Calu3 (cell line): ENCODE results near the gene CCDC191. TPM values are rescaled to one million over a fixed set of nuclear protein-coding genes. Genes with fewer than 3 reads are reported as not detected.

ENCODE experiments used
- BruUV-seq: library from RNA; stranded (reverse); fragments of 400-500 nt; replicated peaks from 2 replicates; lab custom pipeline; 2021; lab: Mats Ljungman, UMichigan
- CTCF ChIA-PET: fragments of 300-600 bp; sonication (Branson Sonifier 250); formaldehyde crosslinking; loops from one replicate; lab custom pipeline; 2022; ENCODE audit warnings: antibody characterized with exemption; lab: Charles Lee
- DNase-seq: peaks from one replicate; pipeline ENCODE4 v3.0.0; 2022
- H3K27ac Mint-ChIP-seq: one replicate; pipeline ENCODE4 v1.8.0; 2022; ENCODE audit warnings: mixed read lengths; ENCODE audit not compliant: unreplicated experiment
- H3K27me3 Mint-ChIP-seq: one replicate; pipeline ENCODE4 v1.8.0; 2022; ENCODE audit warnings: mixed read lengths; ENCODE audit not compliant: unreplicated experiment
- H3K36me3 Mint-ChIP-seq: one replicate; pipeline ENCODE4 v1.8.0; 2022; ENCODE audit warnings: mild to moderate bottlenecking, moderate library complexity, mixed read lengths; ENCODE audit not compliant: insufficient read depth, unreplicated experiment
- H3K4me1 Mint-ChIP-seq: one replicate; pipeline ENCODE4 v1.8.0; 2022; ENCODE audit warnings: mild to moderate bottlenecking, low read depth, mixed read lengths; ENCODE audit not compliant: unreplicated experiment
- H3K4me3 Mint-ChIP-seq: one replicate; pipeline ENCODE4 v1.8.0; 2022; ENCODE audit warnings: mild to moderate bottlenecking, low read depth, moderate library complexity, mixed read lengths; ENCODE audit not compliant: unreplicated experiment
- H3K9me3 Mint-ChIP-seq: one replicate; pipeline ENCODE4 v1.8.0; 2022; ENCODE audit warnings: low read depth, mixed read lengths; ENCODE audit not compliant: unreplicated experiment
- intact Hi-C: fragments of 100-400 bp; cut with micrococcal nuclease; formaldehyde crosslinking; loops from one replicate; pipeline ENCODE4 v1.10.0; 2022; ENCODE audit not compliant: unreplicated experiment
- total RNA-seq: library from RNA; stranded (reverse); gene quantifications from 2 replicates; pipeline ENCODE4 v1.2.3, GENCODE V29; 2022
- TF ChIP-seq, protein P1 (sequence below): fragments of 200-600 bp; IDR thresholded peaks from one replicate; pipeline ENCODE4 v1.8.0; 2022; ENCODE audit warnings: antibody characterized with exemption; ENCODE audit not compliant: unreplicated experiment

The CCDC191 gene
- total RNA-seq, 1 experiment from 2014 or later: 6.5 TPM

DNA sequence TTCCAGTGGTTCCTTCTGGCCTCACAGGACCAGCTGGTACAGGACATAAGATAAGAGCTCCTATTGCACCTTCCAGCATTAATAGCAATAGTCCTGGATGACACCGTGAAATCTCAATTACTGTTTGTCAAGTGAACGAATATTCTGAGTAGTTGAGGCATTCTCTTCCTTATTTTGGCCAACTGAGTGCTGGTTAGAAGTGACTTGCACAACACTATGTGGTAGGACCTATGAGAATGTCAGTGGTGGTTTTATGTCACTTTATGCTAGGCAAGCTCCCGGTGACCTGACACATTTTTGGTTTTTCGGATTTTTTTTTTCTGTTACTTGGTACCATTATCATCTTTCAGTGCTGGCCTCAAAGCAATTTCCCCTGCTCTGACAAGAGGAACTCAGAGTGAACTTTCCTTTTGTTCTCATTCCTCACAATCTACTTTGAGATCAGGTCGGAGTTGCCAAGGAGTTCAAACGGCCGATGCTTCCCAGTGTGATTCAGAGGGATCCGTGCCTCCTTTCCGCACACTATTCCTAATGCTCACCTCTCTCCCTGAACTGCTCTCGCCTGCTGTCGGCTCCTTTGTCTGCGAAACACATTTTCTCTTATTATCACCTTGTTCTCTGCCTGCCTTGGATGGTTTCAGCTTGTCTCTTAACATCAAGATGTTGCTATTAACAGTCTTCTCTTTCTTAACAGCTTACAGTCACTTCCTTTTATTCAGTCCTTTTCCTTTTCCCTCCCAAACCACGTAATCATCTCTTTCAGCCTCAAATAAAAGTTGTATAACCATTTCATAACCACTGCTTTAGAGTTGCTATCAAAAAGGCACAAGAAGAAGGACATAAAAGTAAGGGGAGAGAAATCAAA is 36.1 kb upstream of the CCDC191 start:
- no peak overlapping the region for H3K27ac Mint-ChIP-seq
- no peaks in the 10 kb centered on the region for H3K36me3 Mint-ChIP-seq
- CTCF ChIA-PET: interaction anchor here (0.6 kb wide), 1 partner anchor 12 kb away, joined by 6 read pairs; no protein-coding TSS in a partner anchor
- TF ChIP-seq, protein P1, sequence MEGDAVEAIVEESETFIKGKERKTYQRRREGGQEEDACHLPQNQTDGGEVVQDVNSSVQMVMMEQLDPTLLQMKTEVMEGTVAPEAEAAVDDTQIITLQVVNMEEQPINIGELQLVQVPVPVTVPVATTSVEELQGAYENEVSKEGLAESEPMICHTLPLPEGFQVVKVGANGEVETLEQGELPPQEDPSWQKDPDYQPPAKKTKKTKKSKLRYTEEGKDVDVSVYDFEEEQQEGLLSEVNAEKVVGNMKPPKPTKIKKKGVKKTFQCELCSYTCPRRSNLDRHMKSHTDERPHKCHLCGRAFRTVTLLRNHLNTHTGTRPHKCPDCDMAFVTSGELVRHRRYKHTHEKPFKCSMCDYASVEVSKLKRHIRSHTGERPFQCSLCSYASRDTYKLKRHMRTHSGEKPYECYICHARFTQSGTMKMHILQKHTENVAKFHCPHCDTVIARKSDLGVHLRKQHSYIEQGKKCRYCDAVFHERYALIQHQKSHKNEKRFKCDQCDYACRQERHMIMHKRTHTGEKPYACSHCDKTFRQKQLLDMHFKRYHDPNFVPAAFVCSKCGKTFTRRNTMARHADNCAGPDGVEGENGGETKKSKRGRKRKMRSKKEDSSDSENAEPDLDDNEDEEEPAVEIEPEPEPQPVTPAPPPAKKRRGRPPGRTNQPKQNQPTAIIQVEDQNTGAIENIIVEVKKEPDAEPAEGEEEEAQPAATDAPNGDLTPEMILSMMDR: no peak
- no peaks in the 10 kb centered on the region for H3K9me3 Mint-ChIP-seq
- H3K4me3 Mint-ChIP-seq: no peak overlapping the region
- no peak for DNase-seq
- H3K27me3 Mint-ChIP-seq: peaks cover 36% of the 10 kb centered on the region
- intact Hi-C loops: no loop called here
- peaks cover 9% of the 10 kb centered on the region for H3K4me1 Mint-ChIP-seq
- no TSS peak for BruUV-seq

- no peak overlapping the region for H3K27ac Mint-ChIP-seq
- no peak for DNase-seq
- peaks cover 22% of the 10 kb centered on the region for H3K27me3 Mint-ChIP-seq
- H3K4me1 Mint-ChIP-seq: peaks cover 9% of the 10 kb centered on the region
- TF ChIP-seq, protein P1: no peak
- H3K36me3 Mint-ChIP-seq: peaks cover 9% of the 10 kb centered on the region
- intact Hi-C loops: no loop called here
- BruUV-seq: no TSS peak
- CTCF ChIA-PET: no interaction called here
- H3K9me3 Mint-ChIP-seq: no peaks in the 10 kb centered on the region
- no peak overlapping the region for H3K4me3 Mint-ChIP-seq
Observed at GRCh38 chr3:114089675-114090074, 33.3 kb upstream of the CCDC191 start.

GRCh38 chr3:114086356-114086755 is 30.0 kb upstream of the CCDC191 start:
- H3K27me3 Mint-ChIP-seq: no peaks in the 10 kb centered on the region
- intact Hi-C loops: no loop called here
- H3K4me1 Mint-ChIP-seq: no peaks in the 10 kb centered on the region
- H3K27ac Mint-ChIP-seq: no peak overlapping the region
- BruUV-seq: no TSS peak
- H3K9me3 Mint-ChIP-seq: no peaks in the 10 kb centered on the region
- peaks cover 15% of the 10 kb centered on the region for H3K36me3 Mint-ChIP-seq
- no peak overlapping the region for H3K4me3 Mint-ChIP-seq
- CTCF ChIA-PET: interaction anchor here (0.5 kb wide), 1 partner anchor 16 kb away, joined by 5 read pairs; no protein-coding TSS in a partner anchor
- TF ChIP-seq, protein P1: no peak
- no peak for DNase-seq

DNA sequence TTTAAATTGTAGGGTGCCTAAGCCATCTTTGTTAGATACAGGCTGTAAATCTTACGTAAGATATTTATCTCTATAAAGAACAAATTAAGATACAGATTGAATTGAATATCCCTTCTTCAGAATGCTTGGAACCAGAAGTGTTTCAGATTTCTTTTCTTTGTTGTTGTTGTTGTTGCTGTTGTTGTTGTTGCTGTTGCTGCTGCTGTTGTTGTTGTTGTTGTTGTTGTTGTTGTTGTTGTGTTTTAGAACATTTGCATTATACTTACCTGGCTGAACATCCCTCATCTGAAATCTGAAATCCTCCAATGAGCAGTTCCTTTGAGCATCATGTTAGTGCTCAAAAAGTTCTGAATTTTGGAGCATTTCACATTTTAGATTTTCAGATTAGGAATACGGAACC is 26.8 kb upstream of the CCDC191 start:
- H3K27ac Mint-ChIP-seq: no peak overlapping the region
- no TSS peak for BruUV-seq
- CTCF ChIA-PET: no interaction called here
- no peaks in the 10 kb centered on the region for H3K27me3 Mint-ChIP-seq
- no peak overlapping the region for H3K4me3 Mint-ChIP-seq
- H3K36me3 Mint-ChIP-seq: peaks cover 23% of the 10 kb centered on the region
- no peaks in the 10 kb centered on the region for H3K4me1 Mint-ChIP-seq
- H3K9me3 Mint-ChIP-seq: no peaks in the 10 kb centered on the region
- no peak for DNase-seq
- intact Hi-C loops: no loop called here
- TF ChIP-seq, protein P1: no peak
